Measurements from ENCODE around the gene SIM1.

GRCh38 chr6:100485268-100485667, 20.5 kb upstream of the SIM1 start:
- TF ChIP-seq CTCF (IDR thresholded peaks at IDR 0.05; ENCODE audit: insufficient read depth, low read length, poor library complexity, severe bottlenecking) = no peak
- TF ChIP-seq EZH2phosphoT487 (conservative IDR thresholded peaks at IDR 0.05; ENCODE audit: low read length) = no peak

Measured in SU-DHL-6 (cell line).